Osteoblast (primary cell): ENCODE data around the gene RSPO3. TPM values are rescaled to one million over a fixed set of nuclear protein-coding genes. Genes with fewer than 3 reads are reported as not detected.

Experiments
- DNase-seq: peaks from one replicate; pipeline ENCODE4 v3.0.0; 2011; ENCODE audit warnings: low spot score, mixed read lengths; ENCODE audit not compliant: insufficient read length; ENCODE audit errors: missing footprints
- H2AFZ ChIP-seq: 2 replicates; pipeline ENCODE4 v1.6.0; 2011; ENCODE audit warnings: mild to moderate bottlenecking, low read length
- H3K27ac ChIP-seq: 2 replicates; pipeline ENCODE4 v1.5.1; 2011; ENCODE audit warnings: mild to moderate bottlenecking, low read depth, low read length, moderate library complexity
- H3K27me3 ChIP-seq: 2 replicates; pipeline ENCODE4 v1.6.0; 2012; ENCODE audit warnings: mild to moderate bottlenecking, control low read depth, inconsistent platforms, low read length, moderate library complexity; ENCODE audit not compliant: insufficient read depth
- H3K36me3 ChIP-seq: 2 replicates; pipeline ENCODE4 v1.5.1; 2011; ENCODE audit warnings: mild to moderate bottlenecking, low read length, control low read depth, moderate library complexity; ENCODE audit not compliant: insufficient read depth
- H3K4me1 ChIP-seq: 2 replicates; pipeline ENCODE4 v1.5.1; 2011; ENCODE audit warnings: mild to moderate bottlenecking, low read length, control low read depth, moderate library complexity; ENCODE audit not compliant: insufficient read depth
- H3K4me2 ChIP-seq: 2 replicates; pipeline ENCODE4 v1.6.0; 2011; ENCODE audit warnings: mild to moderate bottlenecking, low read length; ENCODE audit not compliant: insufficient read depth
- H3K4me3 ChIP-seq: fragments of 200-600 bp; sonication (generic); 3 replicates; pipeline ENCODE4 v1.5.1; 2012; ENCODE audit warnings: mild to moderate bottlenecking, low read length, inconsistent platforms; ENCODE audit not compliant: insufficient read depth
- H3K79me2 ChIP-seq: 2 replicates; pipeline ENCODE4 v1.6.0; 2012; ENCODE audit warnings: mild to moderate bottlenecking, low read length, control low read depth, inconsistent platforms; ENCODE audit not compliant: insufficient read depth
- H3K9me3 ChIP-seq: 2 replicates; pipeline ENCODE4 v1.5.1; 2011; ENCODE audit warnings: low read depth, low read length, control low read depth
- H4K20me1 ChIP-seq: 2 replicates; pipeline ENCODE4 v1.6.0; 2012; ENCODE audit warnings: mild to moderate bottlenecking, low read length, control low read depth; ENCODE audit not compliant: insufficient read depth
- total RNA-seq: library from RNA; depleted of rRNA; stranded (reverse); fragments of >200 nt; gene quantifications from 2 replicates; pipeline ENCODE4 v1.2.3, GENCODE V29; 2012
- TF ChIP-seq, protein P1 (sequence below): IDR thresholded peaks from 2 replicates; pipeline ENCODE4 v1.5.1; 2011; ENCODE audit warnings: mild to moderate bottlenecking, low read depth, low read length, moderate library complexity; ENCODE audit errors: extremely low read depth

The RSPO3 gene
- total RNA-seq, 1 donor: 1.8 TPM

DNA sequence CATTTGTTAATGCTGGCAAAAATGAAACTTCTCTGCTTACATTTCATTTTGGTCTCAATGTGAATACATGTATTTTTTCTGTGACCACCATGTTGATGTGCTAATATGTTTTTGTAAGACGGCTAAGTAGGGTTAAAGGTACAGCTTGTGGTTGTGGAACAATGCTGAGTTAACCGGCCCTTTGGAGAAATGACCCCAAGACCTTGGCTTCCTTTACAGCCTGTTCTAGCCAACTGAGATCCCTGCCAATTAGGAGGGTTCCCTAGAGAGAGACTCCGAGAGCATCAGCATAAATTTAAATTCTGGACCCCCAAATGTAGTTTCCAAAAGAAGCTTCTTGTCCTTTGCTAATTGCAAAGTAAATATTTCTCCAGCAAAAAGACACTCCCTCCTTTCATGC, 44.4 kb downstream of the RSPO3 start:
- Histone ChIP-seq H3K27me3 (no peaks in the 10 kb centered on the region), H2AFZ (no peak overlapping the region), H3K4me2 (no peak overlapping the region), H3K36me3 (no peaks in the 10 kb centered on the region), H3K79me2 (no peaks in the 10 kb centered on the region), H3K4me3 (no peak overlapping the region), H3K9me3 (no peaks in the 10 kb centered on the region), H3K27ac (no peak overlapping the region), H4K20me1 (no peaks in the 10 kb centered on the region), H3K4me1 (peaks cover 5% of the 10 kb centered on the region)
- no peak for DNase-seq
- TF ChIP-seq, protein P1, sequence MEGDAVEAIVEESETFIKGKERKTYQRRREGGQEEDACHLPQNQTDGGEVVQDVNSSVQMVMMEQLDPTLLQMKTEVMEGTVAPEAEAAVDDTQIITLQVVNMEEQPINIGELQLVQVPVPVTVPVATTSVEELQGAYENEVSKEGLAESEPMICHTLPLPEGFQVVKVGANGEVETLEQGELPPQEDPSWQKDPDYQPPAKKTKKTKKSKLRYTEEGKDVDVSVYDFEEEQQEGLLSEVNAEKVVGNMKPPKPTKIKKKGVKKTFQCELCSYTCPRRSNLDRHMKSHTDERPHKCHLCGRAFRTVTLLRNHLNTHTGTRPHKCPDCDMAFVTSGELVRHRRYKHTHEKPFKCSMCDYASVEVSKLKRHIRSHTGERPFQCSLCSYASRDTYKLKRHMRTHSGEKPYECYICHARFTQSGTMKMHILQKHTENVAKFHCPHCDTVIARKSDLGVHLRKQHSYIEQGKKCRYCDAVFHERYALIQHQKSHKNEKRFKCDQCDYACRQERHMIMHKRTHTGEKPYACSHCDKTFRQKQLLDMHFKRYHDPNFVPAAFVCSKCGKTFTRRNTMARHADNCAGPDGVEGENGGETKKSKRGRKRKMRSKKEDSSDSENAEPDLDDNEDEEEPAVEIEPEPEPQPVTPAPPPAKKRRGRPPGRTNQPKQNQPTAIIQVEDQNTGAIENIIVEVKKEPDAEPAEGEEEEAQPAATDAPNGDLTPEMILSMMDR: no peak

DNA sequence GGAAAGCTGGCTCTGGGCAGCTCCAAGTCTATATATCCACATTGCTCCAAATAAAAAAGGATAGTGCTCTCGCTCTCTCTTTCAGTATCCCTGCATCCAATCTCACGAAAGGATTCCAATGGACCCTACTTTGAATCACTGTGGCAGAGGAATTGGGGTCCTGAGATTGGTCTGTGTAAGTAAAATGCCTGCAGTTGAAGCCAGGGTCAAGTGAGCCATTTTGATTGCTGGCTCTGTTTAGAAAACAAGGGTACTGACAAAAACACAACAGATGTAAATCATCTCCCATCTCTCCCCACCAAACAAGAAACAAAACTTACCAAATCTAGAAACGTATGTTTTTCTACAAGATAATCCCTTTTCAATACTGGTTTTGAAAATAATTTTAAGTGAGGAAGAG, 45.6 kb downstream of the RSPO3 start:
- Histone ChIP-seq H3K79me2 (no peaks in the 10 kb centered on the region), H3K27ac (no peak overlapping the region), H3K4me2 (no peak overlapping the region), H3K4me3 (no peak overlapping the region), H2AFZ (no peak overlapping the region), H4K20me1 (no peaks in the 10 kb centered on the region), H3K9me3 (no peaks in the 10 kb centered on the region), H3K4me1 (peaks cover 5% of the 10 kb centered on the region), H3K36me3 (no peaks in the 10 kb centered on the region), H3K27me3 (no peaks in the 10 kb centered on the region)
- TF ChIP-seq, protein P1: no peak
- DNase-seq: no peak

DNA sequence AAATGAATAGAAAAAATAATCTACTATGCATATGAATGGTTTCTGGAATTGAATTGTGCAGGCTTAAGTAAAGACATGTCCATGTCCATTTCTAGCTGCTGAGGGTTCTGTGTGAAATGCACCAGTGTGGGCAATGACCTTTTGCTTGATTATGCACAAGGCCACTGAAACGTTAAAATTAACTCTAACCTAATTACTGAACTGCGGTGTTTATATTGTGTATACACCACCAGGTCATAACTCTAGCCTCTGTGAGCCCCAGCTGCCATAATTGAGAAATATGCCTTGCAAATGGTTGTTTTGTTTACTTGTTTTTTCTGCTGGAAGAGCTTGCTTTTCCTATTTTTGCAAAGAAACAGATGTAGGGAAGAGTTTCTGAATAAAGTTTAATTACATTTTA, 46.1 kb downstream of the RSPO3 start:
- TF ChIP-seq, protein P1: no peak
- Histone ChIP-seq H3K4me3 (no peak overlapping the region), H3K27me3 (no peaks in the 10 kb centered on the region), H3K36me3 (no peaks in the 10 kb centered on the region), H3K9me3 (no peaks in the 10 kb centered on the region), H3K79me2 (no peaks in the 10 kb centered on the region), H3K27ac (no peak overlapping the region), H3K4me1 (peaks cover 5% of the 10 kb centered on the region), H4K20me1 (no peaks in the 10 kb centered on the region), H2AFZ (no peak overlapping the region), H3K4me2 (no peak overlapping the region)
- DNase-seq: no peak

DNA sequence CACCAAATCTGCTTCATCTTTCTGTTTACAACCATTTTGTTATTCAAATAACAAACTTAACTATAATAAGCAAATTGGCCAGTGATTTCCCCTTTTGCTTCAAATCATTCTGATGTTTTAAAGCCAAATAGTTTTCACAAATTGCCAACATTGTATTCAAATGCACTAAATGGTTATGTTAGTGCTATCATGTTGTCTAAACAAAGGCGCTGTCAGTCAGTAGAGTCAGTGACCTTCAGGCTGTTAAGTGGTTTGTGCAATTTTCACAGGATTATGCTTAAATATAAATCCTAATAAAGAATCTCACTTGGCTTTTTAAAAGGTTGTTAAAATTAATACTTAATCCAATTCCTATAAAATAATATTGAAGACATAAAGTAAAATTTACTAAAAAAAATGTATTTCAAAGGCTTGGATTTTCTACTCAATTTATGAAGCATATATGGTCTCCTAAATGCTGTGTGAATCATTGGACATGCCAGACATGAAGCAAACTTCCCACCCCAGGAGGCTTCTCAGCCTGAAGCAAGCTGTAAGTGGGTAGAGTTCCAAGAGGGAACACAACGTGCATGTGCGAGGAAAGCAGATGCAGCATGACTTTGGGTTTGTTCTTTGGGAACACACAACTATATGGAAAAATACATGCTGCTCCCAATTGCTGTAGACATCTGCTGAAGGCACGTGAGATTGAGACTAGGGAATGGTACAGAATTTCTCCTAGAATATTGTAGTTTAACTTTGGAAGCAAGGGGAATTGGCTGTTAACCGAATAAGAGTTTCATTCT, 54.9 kb downstream of the RSPO3 start:
- Histone ChIP-seq H3K36me3 (no peaks in the 10 kb centered on the region), H3K9me3 (no peaks in the 10 kb centered on the region), H3K27ac (no peak overlapping the region), H3K4me3 (no peak overlapping the region), H4K20me1 (no peaks in the 10 kb centered on the region), H3K79me2 (no peaks in the 10 kb centered on the region), H3K4me1 (peaks cover 21% of the 10 kb centered on the region), H3K27me3 (no peaks in the 10 kb centered on the region), H3K4me2 (no peak overlapping the region), H2AFZ (no peak overlapping the region)
- DNase-seq: no peak
- TF ChIP-seq, protein P1: no peak
